Activated CD4-positive, alpha-beta T cell treated with anti-CD3 and anti-CD28 coated beads for 36 hours (primary cell): ENCODE data around the gene KIT. TPM values are rescaled to one million over a fixed set of nuclear protein-coding genes. Genes with fewer than 3 reads are reported as not detected.
A peak's percentile ranks its signal among the peaks of the same experiment; 100 is the strongest.

Source experiments
- ATAC-seq: fragments of 200-7000 bp; cut with Tn5 transposase; one replicate; pipeline ENCODE4 v1.10.0; 2021; ENCODE audit warnings: mild to moderate bottlenecking, moderate library complexity
- CTCF ChIA-PET: fragments of 350-600 bp; sonication (Branson Sonifier 250); formaldehyde crosslinking; loops from one replicate; lab custom pipeline; 2021; ENCODE audit warnings: antibody characterized with exemption; lab: Charles Lee
- POLR2A ChIA-PET: fragments of 350-600 bp; sonication (Branson Sonifier 250); formaldehyde crosslinking; loops from one replicate; lab custom pipeline; 2021; ENCODE audit warnings: antibody characterized with exemption, inconsistent platforms; lab: Charles Lee
- DNase-seq: peaks from one replicate; pipeline ENCODE4 v3.0.0-alpha.2; 2020
- H3K27ac Mint-ChIP-seq: one replicate; pipeline ENCODE4 v1.8.0; 2021; ENCODE audit warnings: mixed read lengths
- H3K27me3 Mint-ChIP-seq: one replicate; pipeline ENCODE4 v1.8.0; 2021; ENCODE audit warnings: mixed read lengths
- H3K36me3 Mint-ChIP-seq: one replicate; pipeline ENCODE4 v1.8.0; 2021; ENCODE audit warnings: low read depth, mixed read lengths
- H3K4me1 Mint-ChIP-seq: one replicate; pipeline ENCODE4 v1.8.0; 2021; ENCODE audit warnings: mixed read lengths
- H3K4me3 Mint-ChIP-seq: one replicate; pipeline ENCODE4 v1.8.0; 2021; ENCODE audit warnings: mild to moderate bottlenecking, moderate library complexity, mixed read lengths
- H3K9me3 Mint-ChIP-seq: one replicate; pipeline ENCODE4 v1.8.0; 2021; ENCODE audit warnings: low read depth, mixed read lengths
- intact Hi-C, 2 experiments: fragments of 100-400 bp; cut with DNase I in 1 of 2; cut with micrococcal nuclease in 1 of 2; formaldehyde crosslinking; loops; one replicate each; pipeline versions ENCODE4 v1.14.2 to v1.15.1; 2022 to 2024; cut with DNase I, micrococcal nuclease
- total RNA-seq, 2 experiments: library from RNA; stranded (reverse); gene quantifications; one replicate each; pipeline ENCODE4 v1.2.3, GENCODE V29; 2021

KIT gene
- total RNA-seq, 2 experiments from 2014 or later: not detected

GRCh38 chr4:54679813-54680212, 22.1 kb downstream of the KIT start:
- Mint-ChIP-seq H3K27me3 (no peaks in the 10 kb centered on the region), H3K4me3 (no peak overlapping the region), H3K36me3 (no peaks in the 10 kb centered on the region), H3K9me3 (no peaks in the 10 kb centered on the region), H3K27ac (no peak overlapping the region), H3K4me1 (peaks cover 12% of the 10 kb centered on the region)
- POLR2A ChIA-PET: no interaction called here
- CTCF ChIA-PET: no interaction called here
- ATAC-seq (no peak), DNase-seq (no peak)
- intact Hi-C loops: loop anchor here in 1 of 2 experiments (5.0 kb wide), 1 partner anchor 642 kb away; no protein-coding TSS in a partner anchor

DNA sequence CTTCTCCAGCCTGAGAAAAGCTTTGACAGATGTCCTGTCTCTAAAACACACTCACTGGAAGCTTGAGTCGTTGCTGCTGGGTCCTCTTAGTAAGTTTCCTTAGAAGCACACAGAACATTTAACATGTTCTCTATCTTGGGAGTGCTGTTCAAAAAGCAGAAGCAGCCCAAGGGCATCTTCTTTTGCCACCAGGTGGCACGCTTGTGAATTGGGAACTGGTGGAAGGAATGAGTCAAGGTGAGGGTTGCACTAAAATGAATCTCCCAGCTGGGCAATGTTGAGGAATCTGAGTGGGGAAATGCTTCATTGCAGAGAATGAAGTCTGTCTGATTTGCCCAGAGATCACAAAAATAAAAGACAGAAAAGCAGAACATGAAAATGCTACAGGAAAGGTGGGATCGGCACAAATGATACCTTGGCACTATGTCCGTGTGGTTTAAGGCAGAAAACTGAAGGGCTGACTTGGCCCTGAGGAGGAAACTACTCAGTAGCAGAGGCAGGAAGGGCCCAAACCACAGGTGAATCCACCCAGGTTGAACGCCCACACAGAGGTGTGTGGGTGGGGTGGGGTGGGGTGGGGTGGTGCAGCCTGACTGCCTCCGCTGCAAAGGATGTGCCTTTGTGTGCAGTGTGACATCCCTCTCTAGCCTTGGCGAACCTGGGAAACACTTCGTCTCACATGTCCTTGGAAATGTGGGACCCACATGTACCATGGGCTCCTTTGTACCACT, 26.0 kb downstream of the KIT start:
- intact Hi-C loops: loop anchor here (1.0 to 5.0 kb wide), 5 partner anchors 258 to 639 kb away; no protein-coding TSS in a partner anchor
- Mint-ChIP-seq H3K4me3 (no peak overlapping the region), H3K27ac (no peak overlapping the region), H3K27me3 (no peaks in the 10 kb centered on the region), H3K4me1 (peaks cover 15% of the 10 kb centered on the region), H3K9me3 (no peaks in the 10 kb centered on the region), H3K36me3 (no peaks in the 10 kb centered on the region)
- ATAC-seq: peak; percentile 75
- POLR2A ChIA-PET: no interaction called here
- peak; percentile 73 for DNase-seq
- CTCF ChIA-PET: interaction anchor here (0.6 to 1.6 kb wide), 3 partner anchors 42 to 277 kb away, joined by 3 to 7 read pairs (median 3); no protein-coding TSS in a partner anchor

DNA sequence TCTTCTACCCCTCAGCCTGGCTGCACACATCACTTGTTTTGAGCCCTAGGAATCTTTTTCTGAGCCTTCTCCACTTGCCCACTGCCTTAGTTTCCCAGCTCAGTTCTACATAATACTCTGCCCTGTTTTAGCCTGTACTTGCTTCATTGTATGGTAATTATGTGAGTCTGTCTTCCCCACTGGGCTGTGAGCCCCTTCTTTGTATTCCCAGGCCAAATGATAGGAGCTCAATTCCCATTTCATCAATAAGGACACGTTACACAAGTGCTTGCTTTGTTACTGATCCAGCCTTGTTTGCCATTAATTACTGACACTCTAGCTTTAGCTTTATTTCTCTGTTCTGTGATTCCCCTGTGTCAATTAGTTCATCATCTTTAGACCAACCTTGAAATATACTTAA, 28.1 kb downstream of the KIT start:
- no peak for ATAC-seq
- no peak for DNase-seq
- Mint-ChIP-seq H3K4me1 (peaks cover 15% of the 10 kb centered on the region), H3K27ac (no peak overlapping the region), H3K9me3 (no peaks in the 10 kb centered on the region), H3K27me3 (no peaks in the 10 kb centered on the region), H3K36me3 (no peaks in the 10 kb centered on the region), H3K4me3 (no peak overlapping the region)
- CTCF ChIA-PET: interaction anchor here (0.7 to 1.4 kb wide), 4 partner anchors 13 to 1708 kb away, joined by 3 to 4 read pairs (median 3); no protein-coding TSS in a partner anchor
- POLR2A ChIA-PET: interaction anchor here (0.5 kb wide), 1 partner anchor 269 kb away, joined by 7 read pairs; no protein-coding TSS in a partner anchor
- intact Hi-C loops: no loop called here

DNA sequence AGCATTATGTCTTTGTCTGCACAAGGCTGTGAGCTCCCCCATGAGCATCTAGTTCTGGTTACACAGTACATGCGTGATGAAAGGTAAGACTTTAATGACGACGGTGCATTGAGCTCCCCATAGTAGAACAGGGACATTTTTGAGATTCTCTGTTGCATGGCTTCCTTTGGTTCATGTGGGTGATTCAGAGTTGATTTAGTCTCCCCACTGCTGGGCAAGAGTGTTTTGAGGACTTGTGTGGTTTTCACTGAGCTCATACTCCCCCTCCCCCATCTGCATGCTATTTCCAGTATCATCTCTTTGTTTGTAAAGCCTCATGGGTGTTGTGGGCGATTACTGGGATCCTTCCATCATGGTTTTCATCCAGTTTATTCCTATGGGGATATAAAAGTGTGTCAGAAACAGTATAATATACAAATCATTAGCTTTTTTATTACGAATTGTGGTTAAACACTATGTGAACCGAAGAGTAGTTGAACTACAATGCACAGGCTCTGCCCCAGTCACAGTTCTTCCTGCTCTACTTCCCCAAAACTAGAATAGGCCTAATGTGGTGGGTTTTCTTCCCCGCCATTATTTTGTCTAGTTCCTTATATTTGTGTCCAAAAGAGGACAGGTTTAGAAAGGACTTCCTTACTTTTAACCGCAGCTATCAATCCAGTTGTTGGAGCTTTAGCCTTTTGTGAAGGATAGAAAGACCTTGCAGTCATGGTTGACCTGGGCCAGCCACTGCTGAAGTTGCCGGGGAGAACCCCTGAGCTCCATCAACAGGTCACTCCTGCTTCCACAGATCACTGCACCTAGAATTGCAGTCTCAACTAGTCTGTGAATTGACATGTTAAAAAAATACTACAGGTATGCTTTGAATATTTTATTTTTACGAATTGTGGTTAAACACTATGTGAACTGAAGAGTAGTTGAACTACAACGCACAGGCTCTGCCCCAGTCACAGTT, 30.4 kb downstream of the KIT start:
- no peak for ATAC-seq
- CTCF ChIA-PET: interaction anchor here (0.5 to 1.2 kb wide), 5 partner anchors 25 to 205 kb away, joined by 3 read pairs; no protein-coding TSS in a partner anchor
- Mint-ChIP-seq H3K36me3 (no peaks in the 10 kb centered on the region), H3K27me3 (no peaks in the 10 kb centered on the region), H3K9me3 (no peaks in the 10 kb centered on the region), H3K4me1 (peaks cover 15% of the 10 kb centered on the region), H3K4me3 (no peak overlapping the region), H3K27ac (no peak overlapping the region)
- DNase-seq: no peak
- intact Hi-C loops: no loop called here
- POLR2A ChIA-PET: no interaction called here

GRCh38 chr4:54695337-54695736, 37.6 kb downstream of the KIT start:
- no peak for ATAC-seq

DNA sequence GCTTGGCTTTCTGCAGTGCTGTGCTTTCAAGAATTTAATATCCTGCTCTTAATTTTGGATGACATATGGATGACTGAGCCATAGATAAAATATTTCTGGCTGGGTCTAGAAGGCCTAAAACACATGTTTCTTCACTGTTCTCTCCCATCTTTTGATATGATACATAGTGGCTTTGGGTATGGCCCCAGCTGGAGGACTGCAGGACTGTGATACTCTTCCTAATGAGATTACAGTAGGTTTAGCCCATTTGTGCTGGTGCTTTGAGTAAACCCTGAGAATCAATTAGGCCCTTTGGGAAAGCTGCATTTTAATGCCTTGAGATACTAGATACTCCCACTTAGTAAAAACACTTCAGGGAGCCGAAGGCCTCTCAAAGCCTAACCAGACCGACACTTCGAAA, 38.0 kb downstream of the KIT start:
- Mint-ChIP-seq H3K27me3 (peaks cover 2% of the 10 kb centered on the region), H3K4me3 (no peak overlapping the region), H3K9me3 (no peaks in the 10 kb centered on the region), H3K4me1 (no peaks in the 10 kb centered on the region), H3K36me3 (no peaks in the 10 kb centered on the region), H3K27ac (no peak overlapping the region)
- no peak for DNase-seq
- ChIA-PET POLR2A (no interaction called here), CTCF (interaction anchor here (0.6 kb wide), 1 partner anchor 17 kb away, joined by 3 read pairs; no protein-coding TSS in a partner anchor)
- intact Hi-C loops: no loop called here
- no peak for ATAC-seq

More at GRCh38 chr4:54695337-54695736, 37.6 kb downstream of the KIT start:
- Mint-ChIP-seq H3K27me3 (peaks cover 2% of the 10 kb centered on the region), H3K27ac (no peak overlapping the region), H3K4me3 (no peak overlapping the region), H3K9me3 (no peaks in the 10 kb centered on the region), H3K36me3 (no peaks in the 10 kb centered on the region), H3K4me1 (no peaks in the 10 kb centered on the region)
- POLR2A ChIA-PET: no interaction called here
- intact Hi-C loops: no loop called here
- CTCF ChIA-PET: no interaction called here
- no peak for DNase-seq

DNA sequence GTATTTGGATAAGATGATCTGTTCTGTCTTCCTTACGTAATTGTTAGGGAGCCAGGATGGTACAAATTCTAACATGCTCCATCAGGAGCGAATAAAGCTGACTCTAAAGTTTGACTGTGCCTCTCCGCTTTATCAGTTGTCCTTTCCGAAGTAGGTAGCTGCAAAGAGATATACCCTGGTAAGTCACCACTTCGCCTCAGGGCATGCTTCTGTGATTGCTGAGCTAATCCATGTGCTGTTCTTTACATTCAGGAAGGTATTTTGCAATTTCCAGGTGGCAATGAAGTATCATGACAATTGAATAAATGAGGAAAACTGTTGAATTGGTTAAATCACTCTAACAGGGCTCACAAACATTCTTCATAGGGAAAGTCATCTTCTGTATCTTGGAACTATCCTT, 38.9 kb downstream of the KIT start:
- ChIA-PET CTCF (no interaction called here), POLR2A (no interaction called here)
- DNase-seq (no peak), ATAC-seq (no peak)
- H3K4me3 Mint-ChIP-seq: no peak overlapping the region
- H3K27me3 Mint-ChIP-seq: peaks cover 2% of the 10 kb centered on the region
- no peaks in the 10 kb centered on the region for H3K9me3 Mint-ChIP-seq
- H3K27ac Mint-ChIP-seq: no peak overlapping the region
- no peaks in the 10 kb centered on the region for H3K36me3 Mint-ChIP-seq
- no peaks in the 10 kb centered on the region for H3K4me1 Mint-ChIP-seq
- intact Hi-C loops: no loop called here

- ChIA-PET CTCF (interaction anchor here (1.2 kb wide), 1 partner anchor 39 kb away, joined by 3 read pairs; no protein-coding TSS in a partner anchor), POLR2A (no interaction called here)
- Mint-ChIP-seq H3K4me3 (no peak overlapping the region), H3K27me3 (peaks cover 2% of the 10 kb centered on the region), H3K4me1 (no peaks in the 10 kb centered on the region), H3K36me3 (no peaks in the 10 kb centered on the region), H3K9me3 (no peaks in the 10 kb centered on the region), H3K27ac (no peak overlapping the region)
- DNase-seq (no peak), ATAC-seq (no peak)
- intact Hi-C loops: no loop called here
Measured at GRCh38 chr4:54700986-54701385, 43.2 kb downstream of the KIT start.

DNA sequence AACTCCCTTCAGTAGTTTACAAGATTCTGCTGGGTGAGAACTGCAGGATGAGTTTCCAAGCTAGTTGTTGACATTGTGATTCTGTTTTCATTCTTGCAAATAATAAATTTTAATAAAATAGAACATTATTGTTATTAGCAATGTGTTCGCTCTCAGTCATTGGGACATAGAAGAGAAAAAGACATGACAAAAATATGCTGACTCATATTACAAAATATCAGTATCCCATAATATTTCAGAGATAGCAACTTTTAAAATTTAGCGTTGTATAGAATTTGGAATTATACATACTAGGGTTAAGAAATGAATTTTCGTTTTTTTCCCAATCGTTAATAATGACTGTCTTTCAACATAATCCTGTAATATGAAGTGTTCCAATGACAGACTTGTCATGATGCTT, 45.4 kb downstream of the KIT start:
- Mint-ChIP-seq H3K27ac (no peak overlapping the region), H3K4me1 (no peaks in the 10 kb centered on the region), H3K27me3 (peaks cover 2% of the 10 kb centered on the region), H3K36me3 (no peaks in the 10 kb centered on the region), H3K9me3 (no peaks in the 10 kb centered on the region), H3K4me3 (no peak overlapping the region)
- DNase-seq: no peak
- no peak for ATAC-seq
- intact Hi-C loops: no loop called here
- ChIA-PET CTCF (no interaction called here), POLR2A (no interaction called here)

- Mint-ChIP-seq H3K36me3 (no peaks in the 10 kb centered on the region), H3K4me3 (no peak overlapping the region), H3K9me3 (no peaks in the 10 kb centered on the region), H3K27ac (no peak overlapping the region), H3K27me3 (peaks cover 6% of the 10 kb centered on the region), H3K4me1 (peaks cover 4% of the 10 kb centered on the region)
- DNase-seq: no peak
- POLR2A ChIA-PET: no interaction called here
- no peak for ATAC-seq
- CTCF ChIA-PET: no interaction called here
- intact Hi-C loops: no loop called here
Measured at GRCh38 chr4:54707406-54707805, 49.6 kb downstream of the KIT start.
